ENCODE data around the gene TMEM88. TPM values are rescaled to one million over a fixed set of nuclear protein-coding genes. Genes with fewer than 3 reads are reported as not detected.
"Not testable (repeated sequence)": the region's sequence is repeated elsewhere in the genome, so short reads cannot be mapped to it uniquely, and the experiment has no call there.

The TMEM88 gene
- total RNA-seq (2021; fragmentation: NEBNext Ultra II Directional; extraction: Animal tissue kit (Norgen Biotek cat#: 25700)): 1 to 10 TPM in 2 of 6 experiments, under 1 TPM in 4; 0.40 to 1.3 (median 0.60) TPM
- long read RNA-seq: 0 reads

DNA sequence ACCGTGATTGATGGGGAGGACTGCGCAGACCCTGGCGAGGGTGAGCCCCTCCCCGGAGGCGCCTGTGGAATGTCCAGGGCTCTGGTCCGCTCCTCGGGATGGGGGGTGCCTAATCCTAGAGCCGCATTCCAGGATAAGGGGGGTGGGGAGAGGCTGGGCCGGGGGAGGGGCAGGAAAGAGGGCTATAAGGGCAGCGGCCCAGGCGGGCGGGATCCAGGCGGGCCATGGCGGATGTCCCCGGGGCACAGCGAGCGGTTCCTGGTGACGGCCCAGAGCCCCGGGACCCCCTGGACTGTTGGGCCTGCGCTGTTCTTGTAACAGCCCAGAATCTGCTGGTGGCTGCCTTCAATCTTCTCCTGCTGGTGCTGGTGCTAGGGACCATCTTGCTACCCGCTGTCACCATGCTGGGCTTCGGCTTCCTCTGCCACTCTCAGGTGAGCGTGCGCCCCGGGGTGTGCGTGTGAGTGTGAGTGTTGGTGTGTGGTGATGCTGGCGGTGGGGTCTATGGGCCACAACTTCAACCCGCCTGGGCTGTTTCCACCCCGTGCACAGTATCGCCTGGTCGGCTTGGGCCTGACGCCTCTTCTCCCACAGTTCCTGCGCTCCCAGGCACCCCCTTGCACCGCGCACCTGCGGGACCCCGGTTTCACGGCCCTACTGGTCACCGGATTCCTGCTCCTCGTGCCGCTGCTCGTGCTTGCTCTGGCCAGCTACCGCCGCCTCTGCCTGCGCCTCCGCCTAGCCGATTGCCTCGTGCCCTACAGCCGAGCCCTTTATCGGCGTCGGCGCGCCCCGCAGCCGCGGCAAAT, at the start of gene TMEM88:
Gene TMEM88 (plus strand): TSS at position 216 of the 809 bp plus-strand sequence. CDS start 9 bp downstream, at position 225.
- Mint-ChIP-seq H3K27ac (no peak within 1 kb of the TSS; the same call in 1 of the 2 replicates), H3K4me3 (peak within 1 kb of the TSS; percentile 41; the same call in 1 of the 2 replicates), H3K27me3 (ENCODE audit: insufficient read depth) (peaks cover 2% of the 10 kb centered on the region), H3K36me3 (ENCODE audit: low read depth) (peaks cover 14% of the 10 kb centered on the region; the same call in 1 of the 2 replicates), H3K9me3 (no peaks in the 10 kb centered on the region), H3K4me1 (ENCODE audit: low read depth) (no peaks in the 10 kb centered on the region)
- TF ChIP-seq CTCF (IDR thresholded peaks at IDR 0.05): no peak
- no peak for DNase-seq

- no peaks in the 10 kb centered on the region for H3K9me3 Mint-ChIP-seq
- peaks cover 6% of the 10 kb centered on the region; the same call in 1 of the 2 replicates for H3K4me1 Mint-ChIP-seq (ENCODE audit: low read depth)
- peaks cover 11% of the 10 kb centered on the region for H3K27me3 Mint-ChIP-seq (ENCODE audit: insufficient read depth)
- no peaks in the 10 kb centered on the region for H3K36me3 Mint-ChIP-seq (ENCODE audit: low read depth)
- TF ChIP-seq CTCF (IDR thresholded peaks at IDR 0.05): no peak
- no peak for DNase-seq
- H3K27ac Mint-ChIP-seq: no peak overlapping the region
- no peak overlapping the region for H3K4me3 Mint-ChIP-seq
Observed at GRCh38 chr17:7806587-7806986, 48.3 kb upstream of the TMEM88 start.

DNA sequence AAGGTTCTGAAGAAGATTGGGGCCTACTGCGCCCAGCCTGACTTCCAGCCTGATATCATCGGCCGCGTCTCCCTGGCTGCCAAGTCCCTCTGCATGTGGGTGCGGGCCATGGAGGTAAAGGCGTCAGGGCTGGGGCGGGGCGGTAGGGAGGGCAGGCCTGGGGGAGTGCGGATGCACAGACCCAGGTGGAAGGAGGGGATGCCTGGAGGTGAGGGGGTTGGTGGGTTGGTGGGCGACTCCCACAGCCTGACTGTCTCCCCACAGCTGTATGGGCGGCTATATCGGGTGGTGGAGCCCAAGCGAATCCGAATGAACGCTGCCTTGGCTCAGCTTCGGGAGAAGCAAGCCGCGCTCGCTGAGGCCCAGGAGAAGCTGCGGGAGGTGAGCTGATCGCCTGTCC, 47.7 kb upstream of the TMEM88 start:
- H3K36me3 Mint-ChIP-seq (ENCODE audit: low read depth): no peaks in the 10 kb centered on the region
- DNase-seq: no peak
- no peaks in the 10 kb centered on the region for H3K9me3 Mint-ChIP-seq
- H3K27me3 Mint-ChIP-seq (ENCODE audit: insufficient read depth): peaks cover 10% of the 10 kb centered on the region
- H3K4me1 Mint-ChIP-seq (ENCODE audit: low read depth): peaks cover 6% of the 10 kb centered on the region; the same call in 1 of the 2 replicates
- TF ChIP-seq CTCF (IDR thresholded peaks at IDR 0.05): no peak
- H3K4me3 Mint-ChIP-seq: no peak overlapping the region
- no peak overlapping the region for H3K27ac Mint-ChIP-seq

- TF ChIP-seq CTCF (IDR thresholded peaks at IDR 0.05): no peak
- Mint-ChIP-seq H3K9me3 (no peaks in the 10 kb centered on the region), H3K4me3 (no peak overlapping the region), H3K4me1 (ENCODE audit: low read depth) (peaks cover 6% of the 10 kb centered on the region; the same call in 1 of the 2 replicates), H3K27me3 (ENCODE audit: insufficient read depth) (peaks cover 5% of the 10 kb centered on the region), H3K36me3 (ENCODE audit: low read depth) (no peaks in the 10 kb centered on the region), H3K27ac (no peak overlapping the region)
- DNase-seq: no peak
Observed at GRCh38 chr17:7809086-7809790, 45.6 kb upstream of the TMEM88 start.

DNA sequence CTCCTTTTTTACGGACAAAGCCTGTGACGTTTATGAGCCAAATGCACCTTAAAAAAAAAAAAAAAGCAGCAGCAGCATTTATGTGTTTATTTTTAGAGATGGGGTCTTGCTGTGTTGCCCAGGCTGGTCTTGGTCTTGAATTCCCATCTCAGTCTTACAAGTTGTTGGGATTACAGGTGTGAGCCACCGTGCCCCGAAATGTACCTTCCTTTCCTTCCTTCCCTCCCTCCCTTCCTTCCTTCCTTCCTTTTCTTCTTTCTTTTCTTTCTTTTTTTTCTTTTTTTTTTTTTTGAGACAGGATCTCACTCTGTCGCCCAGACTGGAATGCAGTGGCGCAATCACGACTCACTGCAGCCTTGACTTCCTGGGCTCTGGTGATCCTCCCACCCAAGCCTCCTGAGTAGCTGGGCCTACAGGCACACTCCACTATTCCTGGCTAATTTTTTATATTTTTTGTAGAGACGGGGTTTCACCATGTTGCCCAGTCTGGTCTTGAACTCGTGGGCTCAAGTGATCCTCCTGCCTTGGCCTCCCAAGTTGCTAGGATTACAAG, 45.0 kb upstream of the TMEM88 start:
- not testable (repeated sequence) for H3K4me1 Mint-ChIP-seq (ENCODE audit: low read depth); H3K36me3 Mint-ChIP-seq (ENCODE audit: low read depth); H3K27ac Mint-ChIP-seq; H3K27me3 Mint-ChIP-seq (ENCODE audit: insufficient read depth); H3K4me3 Mint-ChIP-seq; H3K9me3 Mint-ChIP-seq
- peak; percentile 27 for DNase-seq
